ENCODE measurements around the gene CCDC154. TPM values are rescaled to one million over a fixed set of nuclear protein-coding genes. Genes with fewer than 3 reads are reported as not detected.

Gene CCDC154
- total RNA-seq, 2 donors from 2014 or later = 0.63 to 0.81 TPM

- Histone ChIP-seq H3K4me1 (ENCODE audit: control insufficient read depth in 1 of 2, low read depth in 2 of 2) (no peaks in the 10 kb centered on the region), H3K27me3 (replicated peaks; ENCODE audit: insufficient read depth) (no peaks in the 10 kb centered on the region), H3K27ac (no peak overlapping the region), H3K36me3 (peaks cover 51% of the 10 kb centered on the region), H3K4me3 (no peak overlapping the region), H3K9me3 (no peaks in the 10 kb centered on the region)
- ATAC-seq (ENCODE audit: insufficient number of reproducible peaks, low FRiP score, low read depth) (no peak), DNase-seq (ENCODE audit: low spot score) (no peak)
- TF ChIP-seq CTCF (IDR thresholded peaks at IDR 0.05) = no peak
These were observed 4.9 kb upstream of the CCDC154 start for GRCh38 chr16:1449201-1449788.

- DNase-seq (ENCODE audit: low spot score) = no peak
- Histone ChIP-seq H3K27ac (no peak overlapping the region), H3K36me3 (peaks cover 45% of the 10 kb centered on the region), H3K9me3 (no peaks in the 10 kb centered on the region), H3K27me3 (replicated peaks; ENCODE audit: insufficient read depth) (no peaks in the 10 kb centered on the region), H3K4me1 (ENCODE audit: control insufficient read depth in 1 of 2, low read depth in 2 of 2) (no peaks in the 10 kb centered on the region), H3K4me3 (no peak overlapping the region)
- TF ChIP-seq CTCF (IDR thresholded peaks at IDR 0.05) = no peak
- ATAC-seq (ENCODE audit: insufficient number of reproducible peaks, low FRiP score, low read depth) = no peak
These were observed 4.3 kb upstream of the CCDC154 start for GRCh38 chr16:1448536-1449116.

GRCh38 chr16:1447965-1448364, 3.6 kb upstream of the CCDC154 start:
- Histone ChIP-seq H3K9me3 (no peaks in the 10 kb centered on the region), H3K27ac (no peak overlapping the region), H3K4me3 (no peak overlapping the region), H3K4me1 (ENCODE audit: control insufficient read depth in 1 of 2, low read depth in 2 of 2) (no peaks in the 10 kb centered on the region), H3K36me3 (peaks cover 39% of the 10 kb centered on the region), H3K27me3 (replicated peaks; ENCODE audit: insufficient read depth) (no peaks in the 10 kb centered on the region)
- no peak for TF ChIP-seq CTCF (IDR thresholded peaks at IDR 0.05)
- no peak for DNase-seq (ENCODE audit: low spot score)
- ATAC-seq (ENCODE audit: insufficient number of reproducible peaks, low FRiP score, low read depth) = no peak

- no peaks in the 10 kb centered on the region for H3K27me3 ChIP-seq (replicated peaks; ENCODE audit: insufficient read depth)
- ATAC-seq (ENCODE audit: insufficient number of reproducible peaks, low FRiP score, low read depth) (no peak), DNase-seq (ENCODE audit: low spot score) (no peak)
- H3K36me3 ChIP-seq = peaks cover 26% of the 10 kb centered on the region
- H3K4me1 ChIP-seq (ENCODE audit: control insufficient read depth in 1 of 2, low read depth in 2 of 2) = no peaks in the 10 kb centered on the region
- H3K27ac ChIP-seq = no peak overlapping the region
- no peak for TF ChIP-seq CTCF (IDR thresholded peaks at IDR 0.05)
- no peaks in the 10 kb centered on the region for H3K9me3 ChIP-seq
- H3K4me3 ChIP-seq = no peak overlapping the region
These were observed 2.1 kb upstream of the CCDC154 start for GRCh38 chr16:1446296-1447080.

- H3K27me3 ChIP-seq (replicated peaks; ENCODE audit: insufficient read depth) = no peaks in the 10 kb centered on the region
- no peak overlapping the region for H3K4me3 ChIP-seq
- no peak overlapping the region for H3K27ac ChIP-seq
- H3K9me3 ChIP-seq = no peaks in the 10 kb centered on the region
- DNase-seq (ENCODE audit: low spot score) (no peak), ATAC-seq (ENCODE audit: insufficient number of reproducible peaks, low FRiP score, low read depth) (no peak)
- no peaks in the 10 kb centered on the region for H3K4me1 ChIP-seq (ENCODE audit: control insufficient read depth in 1 of 2, low read depth in 2 of 2)
- TF ChIP-seq CTCF (IDR thresholded peaks at IDR 0.05) = no peak
- peaks cover 21% of the 10 kb centered on the region for H3K36me3 ChIP-seq
These were observed 1.3 kb upstream of the CCDC154 start for GRCh38 chr16:1445518-1446203.

Measured in thoracic aorta (tissue), 2 donors.